ENCODE data around the gene NOS1AP.

- TF ChIP-seq ZNF274 (IDR thresholded peaks at IDR 0.05; ENCODE audit: low read depth, low read length) (no peak), ELF1 (IDR thresholded peaks at IDR 0.05; ENCODE audit: borderline replicate concordance, low read depth) (no peak), CTCF (IDR thresholded peaks at IDR 0.05 in 2 of 3, conservative IDR thresholded peaks at IDR 0.05 in 1 of 3; ENCODE audit: borderline replicate concordance in 1 of 3, insufficient read depth in 1 of 3, low read depth in 2 of 3, low read length in 2 of 3) (no peak), POLR2AphosphoS5 (IDR thresholded peaks at IDR 0.05; ENCODE audit: low read depth, low read length) (peak; percentile 81), CEBPB (IDR thresholded peaks at IDR 0.05; ENCODE audit: low read depth) (no peak), EZH2phosphoT487 (IDR thresholded peaks at IDR 0.05; ENCODE audit: borderline replicate concordance) (no peak), MAX (IDR thresholded peaks at IDR 0.05) (no peak; the same call in 1 of the 2 replicates)
These were observed at the start of gene NOS1AP for GRCh38 chr1:162069334-162070093.
